ENCODE data around the gene AOPEP. TPM values are rescaled to one million over a fixed set of nuclear protein-coding genes. Genes with fewer than 3 reads are reported as not detected.

The AOPEP gene
- total and polyA plus RNA-seq, 4 donors, result 29.0 to 121 (median 60.0) TPM

- no peak for DNase-seq
- no peak for ATAC-seq (ENCODE audit: insufficient read depth, low FRiP score)
- Histone ChIP-seq H3K27me3 (ENCODE audit: control insufficient read depth in 3 of 3, insufficient read depth in 3 of 3, low read length in 2 of 3) (no peaks in the 10 kb centered on the region), H3K4me1 (ENCODE audit: control insufficient read depth in 5 of 5, insufficient read depth in 5 of 5, low read length in 5 of 5) (peaks cover 3 to 24% (median 21%) of the 10 kb centered on the region in 5 donors), H3K9ac (ENCODE audit: insufficient read depth in 1 of 2, low read length in 2 of 2) (no peak overlapping the region), H3K27ac (ENCODE audit: low read depth in 1 of 2, low read length in 1 of 2) (no peak overlapping the region), H3K9me3 (ENCODE audit: control insufficient read depth in 4 of 4, insufficient read depth in 3 of 4, low read length in 3 of 4) (peaks cover 0 to 5% (median 2%) of the 10 kb centered on the region in 4 donors), H3K4me3 (no peak overlapping the region), H3K36me3 (ENCODE audit: control insufficient read depth in 4 of 4, insufficient read depth in 4 of 4, low read length in 4 of 4) (peaks cover 0 to 2% (median 0%) of the 10 kb centered on the region in 4 donors)
- no peak for TF ChIP-seq CTCF (IDR thresholded peaks at IDR 0.05; ENCODE audit: control extremely low read depth, extremely low read depth)
- WGBS, 2 donors, result 96 to 99% methylated on average over 8 of the region's 8 CpGs
These were observed 162.3 kb downstream of the AOPEP start for GRCh38 chr9:94888775-94889174.

DNA sequence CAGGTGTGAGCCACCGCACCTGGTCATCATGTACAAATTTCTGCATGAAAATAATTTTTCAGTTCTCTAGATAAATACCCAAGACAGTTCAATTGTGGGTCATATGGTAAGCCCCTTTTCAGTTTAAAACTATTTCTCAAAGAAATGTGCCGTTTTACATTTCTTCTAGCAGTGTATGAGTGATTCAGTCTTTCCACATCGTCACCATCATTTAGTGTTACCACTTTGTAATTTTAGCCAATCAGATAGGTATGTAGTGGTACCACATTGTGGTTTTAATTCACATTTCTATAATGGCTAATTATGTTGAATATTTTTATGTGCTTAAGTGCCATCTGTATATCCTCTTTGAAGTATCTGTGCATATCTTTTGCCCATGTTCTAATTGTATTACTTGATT is 163.1 kb downstream of the AOPEP start:
- Histone ChIP-seq H3K4me1 (ENCODE audit: control insufficient read depth in 5 of 5, insufficient read depth in 5 of 5, low read length in 5 of 5) (peaks cover 0 to 16% (median 14%) of the 10 kb centered on the region in 5 donors), H3K9me3 (ENCODE audit: control insufficient read depth in 4 of 4, insufficient read depth in 3 of 4, low read length in 3 of 4) (peaks cover 0 to 5% (median 2%) of the 10 kb centered on the region in 4 donors), H3K36me3 (ENCODE audit: control insufficient read depth in 4 of 4, insufficient read depth in 4 of 4, low read length in 4 of 4) (peaks cover 0 to 2% (median 0%) of the 10 kb centered on the region in 4 donors), H3K27me3 (ENCODE audit: control insufficient read depth in 3 of 3, insufficient read depth in 3 of 3, low read length in 2 of 3) (no peaks in the 10 kb centered on the region), H3K27ac (ENCODE audit: low read depth in 1 of 2, low read length in 1 of 2) (no peak overlapping the region), H3K4me3 (no peak overlapping the region), H3K9ac (ENCODE audit: insufficient read depth in 1 of 2, low read length in 2 of 2) (no peak overlapping the region)
- ATAC-seq (ENCODE audit: insufficient read depth, low FRiP score), result no peak
- no peak for DNase-seq
- 96 to 100% methylated on average over 3 of the region's 3 CpGs for WGBS, 2 donors
- TF ChIP-seq CTCF (IDR thresholded peaks at IDR 0.05; ENCODE audit: control extremely low read depth, extremely low read depth), result no peak

DNA sequence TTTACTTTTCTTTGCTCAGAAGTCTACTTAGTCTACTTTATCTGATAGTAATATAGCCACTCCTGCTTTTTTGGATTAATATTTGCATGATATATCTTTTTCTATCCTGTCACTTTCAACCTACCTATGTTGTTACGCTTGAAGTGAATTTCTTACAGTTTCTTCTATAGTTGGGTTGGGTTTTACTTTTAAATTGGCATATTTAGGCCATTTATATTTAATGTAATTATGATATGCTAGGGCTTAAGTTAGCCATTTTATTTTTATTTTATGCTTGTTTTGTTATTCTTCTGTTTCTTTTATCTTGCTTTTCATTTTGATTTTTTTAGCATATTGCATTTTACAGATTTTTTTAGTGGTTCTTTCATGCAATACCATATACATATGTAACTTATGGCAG is 164.7 kb downstream of the AOPEP start:
- Histone ChIP-seq H3K36me3 (ENCODE audit: control insufficient read depth in 4 of 4, insufficient read depth in 4 of 4, low read length in 4 of 4) (peaks cover 0 to 2% (median 0%) of the 10 kb centered on the region in 4 donors), H3K9ac (ENCODE audit: insufficient read depth in 1 of 2, low read length in 2 of 2) (no peak overlapping the region), H3K4me1 (ENCODE audit: control insufficient read depth in 5 of 5, insufficient read depth in 5 of 5, low read length in 5 of 5) (peaks cover 0 to 4% (median 2%) of the 10 kb centered on the region in 5 donors), H3K4me3 (no peak overlapping the region), H3K27ac (ENCODE audit: low read depth in 1 of 2, low read length in 1 of 2) (no peak overlapping the region), H3K9me3 (ENCODE audit: control insufficient read depth in 4 of 4, insufficient read depth in 3 of 4, low read length in 3 of 4) (peaks cover 0 to 5% (median 2%) of the 10 kb centered on the region in 4 donors), H3K27me3 (ENCODE audit: control insufficient read depth in 3 of 3, insufficient read depth in 3 of 3, low read length in 2 of 3) (no peaks in the 10 kb centered on the region)
- no peak for TF ChIP-seq CTCF (IDR thresholded peaks at IDR 0.05; ENCODE audit: control extremely low read depth, extremely low read depth)
- 95 to 96% methylated on average over 1 of the region's 1 CpG for WGBS, 2 donors
- no peak for ATAC-seq (ENCODE audit: insufficient read depth, low FRiP score)
- DNase-seq, result no peak

GRCh38 chr9:94892675-94893074 is 166.2 kb downstream of the AOPEP start:
- Histone ChIP-seq H3K9ac (ENCODE audit: insufficient read depth in 1 of 2, low read length in 2 of 2) (no peak overlapping the region), H3K9me3 (ENCODE audit: control insufficient read depth in 4 of 4, insufficient read depth in 3 of 4, low read length in 3 of 4) (peaks cover 0 to 5% (median 2%) of the 10 kb centered on the region in 4 donors), H3K4me3 (no peak overlapping the region), H3K27me3 (ENCODE audit: control insufficient read depth in 3 of 3, insufficient read depth in 3 of 3, low read length in 2 of 3) (no peaks in the 10 kb centered on the region), H3K27ac (ENCODE audit: low read depth in 1 of 2, low read length in 1 of 2) (no peak overlapping the region), H3K36me3 (ENCODE audit: control insufficient read depth in 4 of 4, insufficient read depth in 4 of 4, low read length in 4 of 4) (peaks cover 0 to 2% (median 0%) of the 10 kb centered on the region in 4 donors), H3K4me1 (ENCODE audit: control insufficient read depth in 5 of 5, insufficient read depth in 5 of 5, low read length in 5 of 5) (peaks cover 0 to under 1% (median 0%) of the 10 kb centered on the region in 5 donors)
- no peak for TF ChIP-seq CTCF (IDR thresholded peaks at IDR 0.05; ENCODE audit: control extremely low read depth, extremely low read depth)
- DNase-seq (no peak), ATAC-seq (ENCODE audit: insufficient read depth, low FRiP score) (no peak)
- 92 to 95% methylated on average over 1 of the region's 1 CpG for WGBS, 2 donors
